ENCODE measurements around the gene GLCE.

Gene GLCE

DNA sequence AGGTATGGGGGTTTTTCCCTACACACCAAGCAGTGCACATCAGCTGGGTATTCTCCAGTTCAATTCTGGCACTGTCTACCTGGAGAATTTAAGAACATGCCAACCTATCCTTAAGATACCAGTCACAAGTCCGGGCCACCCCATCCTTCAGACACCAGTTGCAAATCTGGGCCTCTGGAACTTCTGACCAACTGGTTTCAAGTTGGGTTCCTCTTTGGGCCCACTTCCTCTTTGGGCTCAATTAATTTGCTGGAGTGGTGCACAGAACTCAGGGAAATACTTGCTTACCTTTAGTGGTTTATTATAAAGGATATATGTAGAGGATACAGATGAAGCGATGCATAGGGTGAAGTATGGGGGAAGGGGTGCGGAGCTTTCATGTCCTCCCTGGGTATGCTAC is 25.3 kb downstream of the GLCE start:
- Histone ChIP-seq H3K27me3 (ENCODE audit: insufficient read depth, low read length) (no peaks in the 10 kb centered on the region), H3K36me3 (ENCODE audit: insufficient read depth, low read depth, low read length) (no peaks in the 10 kb centered on the region), H3K4me1 (ENCODE audit: insufficient read depth, low read length) (no peaks in the 10 kb centered on the region), H3K9me3 (ENCODE audit: insufficient read depth, low read depth, low read length) (peaks cover 3% of the 10 kb centered on the region; the same call in 1 of the 2 replicates), H3K9ac (ENCODE audit: low read depth, low read length) (no peak overlapping the region), H3K4me3 (ENCODE audit: low read length) (no peak overlapping the region), H3K27ac (ENCODE audit: low read length) (no peak overlapping the region)

- H3K4me3 ChIP-seq (ENCODE audit: low read length), result no peak overlapping the region
Measured at GRCh38 chr15:69189157-69189556, 28.7 kb downstream of the GLCE start.

DNA sequence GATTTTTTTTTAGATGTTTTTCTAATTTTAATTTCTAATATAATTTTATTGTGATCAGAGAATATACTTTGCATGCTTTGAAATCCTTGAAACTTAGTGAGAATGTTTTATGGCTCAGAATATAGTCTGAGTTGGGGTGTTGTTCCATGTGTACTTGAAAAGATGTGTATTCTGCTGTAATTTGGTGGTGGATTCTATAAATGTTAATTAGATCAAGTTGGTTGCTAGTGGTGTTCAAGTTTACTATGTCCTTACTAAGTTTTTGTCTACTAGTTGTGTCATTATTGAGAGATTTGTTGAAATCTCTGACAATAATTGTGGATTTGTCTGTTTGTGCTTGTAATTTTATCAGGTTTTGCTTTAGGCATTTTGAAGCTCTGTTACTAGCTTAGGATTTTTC is 29.7 kb downstream of the GLCE start:
- peaks cover 26% of the 10 kb centered on the region for H3K4me1 ChIP-seq (ENCODE audit: insufficient read depth, low read length)
- H3K4me3 ChIP-seq (ENCODE audit: low read length), result no peak overlapping the region
- peaks cover 3% of the 10 kb centered on the region; the same call in 1 of the 2 replicates for H3K9me3 ChIP-seq (ENCODE audit: insufficient read depth, low read depth, low read length)
- no peak overlapping the region for H3K9ac ChIP-seq (ENCODE audit: low read depth, low read length)
- H3K36me3 ChIP-seq (ENCODE audit: insufficient read depth, low read depth, low read length), result no peaks in the 10 kb centered on the region
- no peaks in the 10 kb centered on the region for H3K27me3 ChIP-seq (ENCODE audit: insufficient read depth, low read length)
- H3K27ac ChIP-seq (ENCODE audit: low read length), result no peak overlapping the region

More at GRCh38 chr15:69189157-69189556, 28.7 kb downstream of the GLCE start:
- Histone ChIP-seq H3K9ac (ENCODE audit: low read depth, low read length) (no peak overlapping the region), H3K36me3 (ENCODE audit: insufficient read depth, low read depth, low read length) (no peaks in the 10 kb centered on the region), H3K27me3 (ENCODE audit: insufficient read depth, low read length) (no peaks in the 10 kb centered on the region), H3K27ac (ENCODE audit: low read length) (no peak overlapping the region), H3K9me3 (ENCODE audit: insufficient read depth, low read depth, low read length) (peaks cover 3% of the 10 kb centered on the region; the same call in 1 of the 2 replicates), H3K4me1 (ENCODE audit: insufficient read depth, low read length) (peaks cover 17% of the 10 kb centered on the region)

DNA sequence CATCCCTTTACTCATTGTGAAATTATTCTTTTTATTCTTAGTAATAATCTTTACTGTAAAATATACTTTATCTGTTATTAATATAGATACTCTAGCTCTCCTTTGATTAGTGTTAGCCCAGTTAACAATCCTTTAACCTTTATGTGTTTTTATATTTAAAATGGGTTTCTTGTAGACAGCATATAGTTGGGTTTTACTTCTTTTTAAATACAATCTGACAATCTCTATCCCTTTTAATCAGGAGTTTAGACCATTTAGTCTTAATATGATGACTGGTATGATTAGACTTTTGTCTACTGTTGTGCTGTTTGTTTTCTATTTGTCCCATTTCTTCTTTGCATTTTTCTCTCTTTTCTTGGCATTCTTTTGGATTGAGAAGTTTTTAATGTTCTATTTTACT is 30.1 kb downstream of the GLCE start:
- Histone ChIP-seq H3K9me3 (ENCODE audit: insufficient read depth, low read depth, low read length) (peaks cover 3% of the 10 kb centered on the region; the same call in 1 of the 2 replicates), H3K27ac (ENCODE audit: low read length) (no peak overlapping the region)

GRCh38 chr15:69194025-69194827 is 33.8 kb downstream of the GLCE start:
- Histone ChIP-seq H3K27ac (ENCODE audit: low read length) (no peak overlapping the region), H3K4me3 (ENCODE audit: low read length) (no peak overlapping the region), H3K9ac (ENCODE audit: low read depth, low read length) (no peak overlapping the region), H3K9me3 (ENCODE audit: insufficient read depth, low read depth, low read length) (peaks cover 3% of the 10 kb centered on the region; the same call in 1 of the 2 replicates), H3K27me3 (ENCODE audit: insufficient read depth, low read length) (no peaks in the 10 kb centered on the region), H3K4me1 (ENCODE audit: insufficient read depth, low read length) (peaks cover 26% of the 10 kb centered on the region), H3K36me3 (ENCODE audit: insufficient read depth, low read depth, low read length) (peaks cover 7% of the 10 kb centered on the region; the same call in 1 of the 2 replicates)

More for the DNA sequence above, 30.1 kb downstream of the GLCE start:
- no peak overlapping the region for H3K4me3 ChIP-seq (ENCODE audit: low read length)
- peaks cover 26% of the 10 kb centered on the region for H3K4me1 ChIP-seq (ENCODE audit: insufficient read depth, low read length)
- H3K27me3 ChIP-seq (ENCODE audit: insufficient read depth, low read length), result no peaks in the 10 kb centered on the region
- H3K36me3 ChIP-seq (ENCODE audit: insufficient read depth, low read depth, low read length), result no peaks in the 10 kb centered on the region
- no peak overlapping the region for H3K9ac ChIP-seq (ENCODE audit: low read depth, low read length)

DNA sequence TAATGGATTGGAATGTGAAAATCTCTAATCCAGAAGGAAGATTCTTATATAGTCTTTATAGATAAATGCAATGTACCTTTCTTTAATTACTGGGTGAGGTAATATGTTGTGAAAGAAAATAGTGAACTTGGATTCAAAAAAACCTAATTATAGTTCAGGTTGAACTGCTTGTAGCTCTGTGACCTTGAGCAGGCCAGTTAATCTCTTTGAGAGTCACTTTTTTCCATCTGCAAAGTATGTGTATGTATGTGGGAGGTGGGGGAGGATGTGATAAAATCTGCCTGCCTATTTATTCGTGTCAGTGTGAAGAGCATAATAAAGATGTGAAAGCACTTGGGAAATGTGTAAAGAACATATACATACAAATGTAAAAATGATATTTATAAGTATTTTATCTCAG is 34.4 kb downstream of the GLCE start:
- Histone ChIP-seq H3K27me3 (ENCODE audit: insufficient read depth, low read length) (no peaks in the 10 kb centered on the region), H3K27ac (ENCODE audit: low read length) (no peak overlapping the region), H3K4me1 (ENCODE audit: insufficient read depth, low read length) (peaks cover 26% of the 10 kb centered on the region), H3K9ac (ENCODE audit: low read depth, low read length) (no peak overlapping the region), H3K9me3 (ENCODE audit: insufficient read depth, low read depth, low read length) (peaks cover 3% of the 10 kb centered on the region; the same call in 1 of the 2 replicates), H3K4me3 (ENCODE audit: low read length) (no peak overlapping the region), H3K36me3 (ENCODE audit: insufficient read depth, low read depth, low read length) (peaks cover 7% of the 10 kb centered on the region; the same call in 1 of the 2 replicates)

DNA sequence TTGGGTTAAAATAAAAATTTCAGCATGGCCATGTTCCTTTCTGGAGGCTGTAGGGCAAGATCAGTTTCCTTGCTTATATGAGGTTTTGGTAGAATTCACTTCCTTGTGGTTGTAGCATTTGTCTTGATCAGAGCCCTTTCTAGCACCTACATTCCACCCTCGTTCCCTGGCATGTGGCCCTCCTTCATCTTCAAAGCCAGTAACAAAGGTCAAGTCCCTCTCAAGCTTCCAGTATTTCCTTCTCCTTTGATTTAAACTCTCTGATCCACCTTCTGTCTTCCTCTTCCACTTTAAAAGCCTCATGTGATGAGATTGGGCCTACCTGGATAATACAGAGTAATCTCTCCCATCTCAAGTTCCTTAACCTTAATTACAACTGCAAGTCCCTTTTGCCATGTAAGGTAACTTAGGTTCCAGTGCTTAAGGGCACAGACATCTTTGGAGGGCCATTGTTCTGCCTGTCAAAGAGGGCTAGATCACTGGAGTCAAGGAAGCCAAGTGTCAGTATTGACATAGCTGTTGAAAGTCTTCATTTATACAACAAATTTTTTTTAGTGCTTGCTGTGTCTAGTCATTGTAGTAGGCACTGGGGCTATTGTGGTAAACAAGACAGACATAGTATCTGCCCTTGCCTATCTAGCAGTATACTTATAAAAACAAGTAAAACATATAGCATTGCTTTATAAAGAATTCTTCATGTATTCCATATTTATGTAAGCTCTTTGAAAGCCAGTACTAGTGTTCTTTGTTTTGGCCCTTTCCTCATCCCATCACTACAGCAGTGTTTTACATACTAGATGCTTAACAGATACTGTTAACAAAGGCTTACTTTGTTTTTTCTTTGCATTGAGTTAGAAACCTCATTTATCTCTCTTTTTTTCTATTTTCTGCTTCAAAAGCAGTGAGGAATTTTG is 40.7 kb downstream of the GLCE start:
- H3K27ac ChIP-seq (ENCODE audit: low read length), result no peak overlapping the region
- H3K4me1 ChIP-seq (ENCODE audit: insufficient read depth, low read length), result peaks cover 16% of the 10 kb centered on the region; the same call in 1 of the 2 replicates
- no peaks in the 10 kb centered on the region for H3K27me3 ChIP-seq (ENCODE audit: insufficient read depth, low read length)
- no peak overlapping the region for H3K9ac ChIP-seq (ENCODE audit: low read depth, low read length)
- H3K4me3 ChIP-seq (ENCODE audit: low read length), result no peak overlapping the region
- no peaks in the 10 kb centered on the region for H3K9me3 ChIP-seq (ENCODE audit: insufficient read depth, low read depth, low read length)
- peaks cover 7% of the 10 kb centered on the region; the same call in 1 of the 2 replicates for H3K36me3 ChIP-seq (ENCODE audit: insufficient read depth, low read depth, low read length)

GRCh38 chr15:69206079-69206478 is 45.6 kb downstream of the GLCE start:
- no peaks in the 10 kb centered on the region for H3K9me3 ChIP-seq (ENCODE audit: insufficient read depth, low read depth, low read length)
- peaks cover 10% of the 10 kb centered on the region; the same call in 1 of the 2 replicates for H3K4me1 ChIP-seq (ENCODE audit: insufficient read depth, low read length)
- H3K27me3 ChIP-seq (ENCODE audit: insufficient read depth, low read length), result no peaks in the 10 kb centered on the region
- H3K27ac ChIP-seq (ENCODE audit: low read length), result no peak overlapping the region
- H3K36me3 ChIP-seq (ENCODE audit: insufficient read depth, low read depth, low read length), result no peaks in the 10 kb centered on the region
- no peak overlapping the region for H3K4me3 ChIP-seq (ENCODE audit: low read length)
- no peak overlapping the region for H3K9ac ChIP-seq (ENCODE audit: low read depth, low read length)

- H3K9ac ChIP-seq (ENCODE audit: low read depth, low read length), result no peak overlapping the region
- H3K9me3 ChIP-seq (ENCODE audit: insufficient read depth, low read depth, low read length), result no peaks in the 10 kb centered on the region
- no peaks in the 10 kb centered on the region for H3K27me3 ChIP-seq (ENCODE audit: insufficient read depth, low read length)
- H3K4me3 ChIP-seq (ENCODE audit: low read length), result no peak overlapping the region
- H3K4me1 ChIP-seq (ENCODE audit: insufficient read depth, low read length), result no peaks in the 10 kb centered on the region
- no peak overlapping the region for H3K27ac ChIP-seq (ENCODE audit: low read length)
- no peaks in the 10 kb centered on the region for H3K36me3 ChIP-seq (ENCODE audit: insufficient read depth, low read depth, low read length)
Measured at GRCh38 chr15:69209661-69210060, 49.2 kb downstream of the GLCE start.

GRCh38 chr15:69210574-69210973 is 50.1 kb downstream of the GLCE start:
- Histone ChIP-seq H3K36me3 (ENCODE audit: insufficient read depth, low read depth, low read length) (no peaks in the 10 kb centered on the region), H3K9ac (ENCODE audit: low read depth, low read length) (no peak overlapping the region), H3K4me3 (ENCODE audit: low read length) (no peak overlapping the region), H3K9me3 (ENCODE audit: insufficient read depth, low read depth, low read length) (no peaks in the 10 kb centered on the region), H3K4me1 (ENCODE audit: insufficient read depth, low read length) (no peaks in the 10 kb centered on the region), H3K27ac (ENCODE audit: low read length) (no peak overlapping the region), H3K27me3 (ENCODE audit: insufficient read depth, low read length) (no peaks in the 10 kb centered on the region)

DNA sequence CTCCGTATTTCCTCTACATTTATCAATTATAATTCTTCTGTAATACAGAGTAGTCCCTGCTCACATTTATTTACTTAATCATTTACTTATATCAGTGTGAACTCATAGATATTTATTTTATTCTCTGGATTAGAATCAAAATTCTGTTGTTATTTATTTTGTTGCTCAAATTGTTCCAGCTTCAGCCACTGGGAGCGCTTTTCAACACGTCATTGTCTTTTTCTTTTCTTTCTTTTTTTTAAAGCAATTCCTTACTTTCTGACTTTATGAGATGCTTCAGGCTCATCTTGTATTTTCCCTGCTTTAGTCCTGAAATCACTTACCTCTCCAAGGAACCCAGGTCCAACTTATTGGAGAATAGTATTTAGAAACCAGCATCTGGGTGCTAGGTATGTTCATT is 53.4 kb downstream of the GLCE start:
- Histone ChIP-seq H3K9me3 (ENCODE audit: insufficient read depth, low read depth, low read length) (no peaks in the 10 kb centered on the region), H3K36me3 (ENCODE audit: insufficient read depth, low read depth, low read length) (no peaks in the 10 kb centered on the region), H3K4me1 (ENCODE audit: insufficient read depth, low read length) (no peaks in the 10 kb centered on the region), H3K27ac (ENCODE audit: low read length) (no peak overlapping the region), H3K9ac (ENCODE audit: low read depth, low read length) (no peak overlapping the region), H3K4me3 (ENCODE audit: low read length) (no peak overlapping the region), H3K27me3 (ENCODE audit: insufficient read depth, low read length) (no peaks in the 10 kb centered on the region)

Measured in iPS-20b (cell line).